Hepatocyte (in vitro differentiated cells): Measurements from ENCODE around the gene ZFP36L2. TPM values are rescaled to one million over a fixed set of nuclear protein-coding genes. Genes with fewer than 3 reads are reported as not detected.
A peak's percentile ranks its signal among the peaks of the same experiment; 100 is the strongest.

Experiments
- DNase-seq: peaks from one replicate; pipeline ENCODE4 v3.0.0-alpha.2; 2016; ENCODE audit warnings: low spot score
- H2AFZ ChIP-seq: fragments of 200-600 bp; sonication (generic); 2 replicates; pipeline ENCODE4 v1.6.0; 2016; ENCODE audit warnings: antibody characterized with exemption, mild to moderate bottlenecking
- H3K27ac ChIP-seq: fragments of 200-600 bp; sonication (generic); 2 replicates; pipeline ENCODE4 v1.5.1; 2016; ENCODE audit warnings: mild to moderate bottlenecking
- H3K27me3 ChIP-seq: fragments of 200-600 bp; sonication (generic); 2 replicates; pipeline ENCODE4 v1.6.1; 2016
- H3K36me3 ChIP-seq: fragments of 200-600 bp; sonication (generic); replicated peaks from 2 replicates; pipeline ENCODE4 v1.5.1; 2016; ENCODE audit warnings: low read depth; ENCODE audit not compliant: insufficient read depth
- H3K4me1 ChIP-seq: fragments of 200-600 bp; sonication (generic); 2 replicates; pipeline ENCODE4 v1.5.1; 2016; ENCODE audit warnings: mild to moderate bottlenecking, moderate library complexity; ENCODE audit not compliant: insufficient read depth
- H3K4me2 ChIP-seq: fragments of 200-600 bp; sonication (generic); 2 replicates; pipeline ENCODE4 v1.6.0; 2016
- H3K4me3 ChIP-seq: fragments of 200-600 bp; sonication (generic); 2 replicates; pipeline ENCODE4 v1.5.1; 2016; ENCODE audit warnings: mild to moderate bottlenecking
- H3K79me2 ChIP-seq: fragments of 200-600 bp; sonication (generic); 2 replicates; pipeline ENCODE4 v1.6.0; 2017; ENCODE audit warnings: mild to moderate bottlenecking
- H3K9me2 ChIP-seq: fragments of 200-600 bp; sonication (generic); replicated peaks from 2 replicates; pipeline ENCODE4 v1.6.0; 2017; ENCODE audit warnings: mild to moderate bottlenecking; ENCODE audit not compliant: insufficient read depth
- H3K9me3 ChIP-seq: fragments of 200-600 bp; sonication (generic); 2 replicates; pipeline ENCODE4 v1.5.1; 2016; ENCODE audit warnings: low read depth, mild to moderate bottlenecking
- H4K20me1 ChIP-seq: fragments of 200-600 bp; sonication (generic); 2 replicates; pipeline ENCODE4 v1.6.0; 2016; ENCODE audit warnings: mild to moderate bottlenecking; ENCODE audit not compliant: insufficient read depth, poor library complexity, severe bottlenecking
- EZH2 ChIP-seq: fragments of 200-600 bp; sonication (generic); IDR thresholded peaks from 2 replicates; pipeline ENCODE4 v1.6.1; 2016; ENCODE audit warnings: antibody characterized with exemption, mild to moderate bottlenecking, borderline replicate concordance
- EZH2phosphoT487 ChIP-seq: fragments of 200-600 bp; sonication (generic); IDR thresholded peaks from one replicate; pipeline ENCODE4 v1.6.1; 2018; ENCODE audit warnings: antibody characterized with exemption, mild to moderate bottlenecking, low read depth, moderate library complexity; ENCODE audit not compliant: unreplicated experiment, severe bottlenecking
- WGBS: methylation state at CpG from one replicate; pipeline ENCODE4 v1.1.6; 2016; ENCODE audit warnings: low lambda C conversion rate; ENCODE audit errors: missing lambda C conversion rate; 5-methylcytosine and 5-hydroxymethylcytosine counted together
- polyA plus RNA-seq: library from polyadenylated mRNA; unstranded; fragments of >200 nt; fragmentation: Nextera tagmentation; extraction: Ambion mirVana; gene quantifications from 2 replicates; pipeline ENCODE4 v1.2.1, GENCODE V29; 2016
- total RNA-seq: library from RNA; depleted of rRNA; stranded (reverse); fragments of >200 nt; gene quantifications from 2 replicates; pipeline ENCODE4 v1.2.3, GENCODE V29; 2014
- TF ChIP-seq, protein P1 (sequence below): fragments of 200-600 bp; sonication (generic); IDR thresholded peaks from 2 replicates; pipeline ENCODE4 v1.5.1; 2016; ENCODE audit warnings: antibody characterized with exemption, mild to moderate bottlenecking; ENCODE audit not compliant: poor library complexity

ZFP36L2 gene
- total and polyA plus RNA-seq, 2 experiments from 2014 or later: 85.1 to 285 TPM

GRCh38 chr2:43228756-43229659, 2.6 kb upstream of the ZFP36L2 start:
- WGBS: 45% methylated on average over 6 of the region's 6 CpGs
- Histone ChIP-seq H2AFZ (no peak overlapping the region), H3K4me1 (peaks cover 18% of the 10 kb centered on the region), H3K36me3 (no peaks in the 10 kb centered on the region), H3K9me3 (no peaks in the 10 kb centered on the region), H3K4me2 (peak overlapping the region; percentile 90), H3K9me2 (no peaks in the 10 kb centered on the region), H3K79me2 (peaks cover 35% of the 10 kb centered on the region), H3K27ac (peak overlapping the region; percentile 100), H3K27me3 (no peaks in the 10 kb centered on the region), H3K4me3 (no peak overlapping the region), H4K20me1 (peaks cover 21% of the 10 kb centered on the region)
- no peak for DNase-seq
- TF ChIP-seq EZH2 (no peak), EZH2phosphoT487 (no peak)
- TF ChIP-seq, protein P1, sequence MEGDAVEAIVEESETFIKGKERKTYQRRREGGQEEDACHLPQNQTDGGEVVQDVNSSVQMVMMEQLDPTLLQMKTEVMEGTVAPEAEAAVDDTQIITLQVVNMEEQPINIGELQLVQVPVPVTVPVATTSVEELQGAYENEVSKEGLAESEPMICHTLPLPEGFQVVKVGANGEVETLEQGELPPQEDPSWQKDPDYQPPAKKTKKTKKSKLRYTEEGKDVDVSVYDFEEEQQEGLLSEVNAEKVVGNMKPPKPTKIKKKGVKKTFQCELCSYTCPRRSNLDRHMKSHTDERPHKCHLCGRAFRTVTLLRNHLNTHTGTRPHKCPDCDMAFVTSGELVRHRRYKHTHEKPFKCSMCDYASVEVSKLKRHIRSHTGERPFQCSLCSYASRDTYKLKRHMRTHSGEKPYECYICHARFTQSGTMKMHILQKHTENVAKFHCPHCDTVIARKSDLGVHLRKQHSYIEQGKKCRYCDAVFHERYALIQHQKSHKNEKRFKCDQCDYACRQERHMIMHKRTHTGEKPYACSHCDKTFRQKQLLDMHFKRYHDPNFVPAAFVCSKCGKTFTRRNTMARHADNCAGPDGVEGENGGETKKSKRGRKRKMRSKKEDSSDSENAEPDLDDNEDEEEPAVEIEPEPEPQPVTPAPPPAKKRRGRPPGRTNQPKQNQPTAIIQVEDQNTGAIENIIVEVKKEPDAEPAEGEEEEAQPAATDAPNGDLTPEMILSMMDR: no peak

DNA sequence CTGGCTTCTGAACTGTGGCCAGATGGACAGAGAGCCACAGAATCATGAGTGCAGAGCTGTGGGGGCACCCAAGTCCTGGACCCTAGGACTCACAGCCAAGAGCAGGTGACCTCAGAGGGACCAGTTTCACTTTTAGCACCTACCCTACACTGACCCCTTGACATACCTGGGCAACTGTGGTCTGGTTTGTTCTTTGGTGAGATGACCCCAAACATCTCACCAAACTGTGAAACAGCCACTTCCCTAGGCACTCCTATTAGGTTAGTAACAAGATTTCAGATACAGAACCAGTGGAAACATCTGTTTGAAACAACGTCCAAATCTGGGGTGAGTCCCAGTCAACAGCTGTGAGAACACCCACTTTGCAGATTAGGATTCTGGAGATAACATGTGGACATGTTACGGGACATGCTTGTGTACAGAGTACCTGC, 1.9 kb upstream of the ZFP36L2 start:
- no peak for DNase-seq
- Histone ChIP-seq H3K27ac (peak overlapping the region; percentile 100), H3K4me3 (no peak overlapping the region), H2AFZ (no peak overlapping the region), H3K79me2 (peaks cover 42% of the 10 kb centered on the region), H3K4me2 (peak overlapping the region; percentile 90), H3K36me3 (no peaks in the 10 kb centered on the region), H3K9me2 (no peaks in the 10 kb centered on the region), H3K9me3 (no peaks in the 10 kb centered on the region), H3K27me3 (no peaks in the 10 kb centered on the region), H3K4me1 (peaks cover 18% of the 10 kb centered on the region), H4K20me1 (peaks cover 27% of the 10 kb centered on the region)
- TF ChIP-seq EZH2phosphoT487: no peak
- no peak for TF ChIP-seq EZH2
- TF ChIP-seq, protein P1: no peak
- 54% methylated on average over 2 of the region's 2 CpGs for WGBS

DNA sequence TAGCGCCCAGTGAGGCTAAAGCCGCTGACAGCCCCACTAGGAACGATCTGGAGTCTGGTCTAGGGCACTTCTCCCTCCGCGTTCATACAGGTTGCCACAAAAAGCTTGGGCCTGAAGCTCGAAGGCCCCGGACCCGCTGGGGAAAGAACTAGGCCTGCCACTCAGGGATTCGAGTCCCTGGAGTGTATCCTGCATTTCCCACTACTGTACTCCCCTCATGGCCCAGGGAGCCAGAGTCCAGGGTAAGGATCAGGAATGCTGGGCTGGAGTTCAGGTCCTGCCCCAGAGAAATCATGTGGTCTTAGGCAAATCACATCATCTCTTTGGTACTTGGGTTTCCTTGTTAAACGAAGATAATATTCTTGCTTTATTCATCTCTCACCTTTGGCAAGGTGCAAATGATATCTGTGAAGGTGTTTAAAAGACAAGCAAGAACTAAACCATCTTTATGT, 1.4 kb upstream of the ZFP36L2 start:
- H3K4me3 ChIP-seq: peak overlapping the region; percentile 35
- H2AFZ ChIP-seq: no peak overlapping the region
- H3K9me3 ChIP-seq: no peaks in the 10 kb centered on the region
- peak overlapping the region; percentile 90 for H3K4me2 ChIP-seq
- H3K79me2 ChIP-seq: peaks cover 46% of the 10 kb centered on the region
- WGBS: 12% methylated on average over 10 of the region's 10 CpGs
- H3K4me1 ChIP-seq: peaks cover 18% of the 10 kb centered on the region
- H3K27ac ChIP-seq: peak overlapping the region; percentile 100
- DNase-seq: no peak
- H3K36me3 ChIP-seq: no peaks in the 10 kb centered on the region
- no peaks in the 10 kb centered on the region for H3K9me2 ChIP-seq
- H4K20me1 ChIP-seq: peaks cover 32% of the 10 kb centered on the region
- H3K27me3 ChIP-seq: no peaks in the 10 kb centered on the region
- no peak for TF ChIP-seq EZH2phosphoT487
- TF ChIP-seq, protein P1: no peak
- no peak for TF ChIP-seq EZH2
